HT1080 (cell line): Measurements from ENCODE around the gene ATXN7. TPM values are rescaled to one million over a fixed set of nuclear protein-coding genes. Genes with fewer than 3 reads are reported as not detected.
A peak's percentile ranks its signal among the peaks of the same experiment; 100 is the strongest.

Experiments
- DNase-seq: peaks from one replicate; pipeline ENCODE4 v3.0.0-alpha.2; 2015; ENCODE audit warnings: low read depth
- small RNA-seq: library from RNA; depleted of rRNA; stranded (forward); fragments of <200 nt; gene quantifications from one replicate; pipeline ENCODE3, GENCODE V24; 2014
- total RNA-seq: library from RNA; depleted of rRNA; stranded (reverse); fragments of >200 nt; shearing (Covaris generic); gene quantifications from 2 replicates; pipeline ENCODE4 v1.2.3, GENCODE V29; 2014; rRNA removed

Gene ATXN7
- total RNA-seq, 1 experiment from 2014 or later = 7.6 TPM

GRCh38 chr3:64046592-64046991 is 182.9 kb downstream of the ATXN7 start:
- DNase-seq = no peak

- no peak for DNase-seq
These were observed 183.4 kb downstream of the ATXN7 start for GRCh38 chr3:64046996-64047594.

GRCh38 chr3:64047787-64048186 is 184.1 kb downstream of the ATXN7 start:
- no peak for DNase-seq

- DNase-seq = peak; percentile 76
These were observed 185.0 kb downstream of the ATXN7 start for GRCh38 chr3:64048631-64049061.

GRCh38 chr3:64049136-64049535 is 185.5 kb downstream of the ATXN7 start:
- peak; percentile 93 for DNase-seq

GRCh38 chr3:64049832-64050231 is 186.2 kb downstream of the ATXN7 start:
- no peak for DNase-seq

Small RNA genes lying within 50 kb of the gene (small RNA-seq; reads per million reads assigned to genes)
- not detected for gene SCAANT1

Other genes starting within 250 kb of the ATXN7 start
- not detected in 2 replicates for gene SNTN, start 211.2 kb upstream of the ATXN7 start, total RNA-seq
- gene C3orf49, start 44.6 kb upstream of the ATXN7 start, total RNA-seq = 0.16 TPM in 1 of 2 replicates, not detected in the other
- 68.3 and 96.4 TPM in 2 replicates for gene THOC7, start 62 bp upstream of the ATXN7 start, total RNA-seq
- gene SCAANT1, start 48.5 kb downstream of the ATXN7 start, total RNA-seq = not detected in 2 replicates
- gene PSMD6, start 159.6 kb downstream of the ATXN7 start, total RNA-seq = 183 and 200 TPM in 2 replicates